ENCODE data around the gene KCNA3. TPM values are rescaled to one million over a fixed set of nuclear protein-coding genes. Genes with fewer than 3 reads are reported as not detected.

The KCNA3 gene
- total RNA-seq, 1 experiment from 2014 or later = not detected

DNA sequence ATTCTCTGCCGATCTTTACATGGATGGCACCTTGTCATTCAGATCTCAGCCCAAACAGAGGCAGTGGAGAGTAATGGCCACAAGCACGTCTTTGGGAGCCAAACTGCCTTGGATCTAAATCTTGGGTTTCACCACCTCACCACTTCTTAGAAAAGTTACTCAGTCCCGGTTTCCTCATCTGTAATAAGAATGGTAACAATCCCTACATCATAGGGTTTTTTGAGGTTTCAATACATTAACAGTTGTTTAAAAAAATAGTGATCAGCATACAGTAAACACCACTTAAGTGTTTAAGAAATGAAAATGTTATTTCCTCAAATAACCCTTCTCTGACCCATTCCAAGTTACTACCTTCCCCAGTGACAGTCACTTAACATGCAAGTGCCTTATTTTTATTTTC lies 38.5 kb upstream of the KCNA3 start:
- H3K36me3 ChIP-seq (ENCODE audit: low read depth, low read length) = no peaks in the 10 kb centered on the region
- H3K4me3 ChIP-seq (ENCODE audit: low read length) = no peak overlapping the region
- no peaks in the 10 kb centered on the region for H3K9me3 ChIP-seq (ENCODE audit: low read length)
- no peak for ATAC-seq
- CTCF ChIA-PET = no interaction called here
- no peak overlapping the region for H3K9ac ChIP-seq (ENCODE audit: low read length)
- POLR2A ChIA-PET (ENCODE audit: unreplicated experiment) = no interaction called here
- no peaks in the 10 kb centered on the region for H4K20me1 ChIP-seq (ENCODE audit: low read length)
- no peak overlapping the region for H3K27ac ChIP-seq (ENCODE audit: low read length)
- no peaks in the 10 kb centered on the region for H3K79me2 ChIP-seq (ENCODE audit: low read length)
- no peak for DNase-seq
- TF ChIP-seq EZH2 (IDR thresholded peaks at IDR 0.05; ENCODE audit: low read length, unreplicated experiment) (no peak), EZH2phosphoT487 (IDR thresholded peaks at IDR 0.05; ENCODE audit: borderline replicate concordance, low read length) (no peak)
- TF ChIP-seq, protein P1, sequence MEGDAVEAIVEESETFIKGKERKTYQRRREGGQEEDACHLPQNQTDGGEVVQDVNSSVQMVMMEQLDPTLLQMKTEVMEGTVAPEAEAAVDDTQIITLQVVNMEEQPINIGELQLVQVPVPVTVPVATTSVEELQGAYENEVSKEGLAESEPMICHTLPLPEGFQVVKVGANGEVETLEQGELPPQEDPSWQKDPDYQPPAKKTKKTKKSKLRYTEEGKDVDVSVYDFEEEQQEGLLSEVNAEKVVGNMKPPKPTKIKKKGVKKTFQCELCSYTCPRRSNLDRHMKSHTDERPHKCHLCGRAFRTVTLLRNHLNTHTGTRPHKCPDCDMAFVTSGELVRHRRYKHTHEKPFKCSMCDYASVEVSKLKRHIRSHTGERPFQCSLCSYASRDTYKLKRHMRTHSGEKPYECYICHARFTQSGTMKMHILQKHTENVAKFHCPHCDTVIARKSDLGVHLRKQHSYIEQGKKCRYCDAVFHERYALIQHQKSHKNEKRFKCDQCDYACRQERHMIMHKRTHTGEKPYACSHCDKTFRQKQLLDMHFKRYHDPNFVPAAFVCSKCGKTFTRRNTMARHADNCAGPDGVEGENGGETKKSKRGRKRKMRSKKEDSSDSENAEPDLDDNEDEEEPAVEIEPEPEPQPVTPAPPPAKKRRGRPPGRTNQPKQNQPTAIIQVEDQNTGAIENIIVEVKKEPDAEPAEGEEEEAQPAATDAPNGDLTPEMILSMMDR (conservative IDR thresholded peaks at IDR 0.05; ENCODE audit: low read depth, low read length) = no peak
- intact Hi-C loops (cut with micrococcal nuclease) = no loop called here
- H2AFZ ChIP-seq (ENCODE audit: low read length) = no peak overlapping the region
- H3K27me3 ChIP-seq (ENCODE audit: low read length) = peaks cover 54% of the 10 kb centered on the region
- H3K9me2 ChIP-seq (replicated peaks; ENCODE audit: low read length) = no peaks in the 10 kb centered on the region
- BruUV-seq (replicated peaks) = no TSS peak
- no peaks in the 10 kb centered on the region for H3K4me1 ChIP-seq (ENCODE audit: insufficient read depth, low read length)
- no peaks in the 10 kb centered on the region for H3F3A ChIP-seq (ENCODE audit: low read length, unreplicated experiment)
- H3K4me2 ChIP-seq (ENCODE audit: low read length) = no peak overlapping the region

DNA sequence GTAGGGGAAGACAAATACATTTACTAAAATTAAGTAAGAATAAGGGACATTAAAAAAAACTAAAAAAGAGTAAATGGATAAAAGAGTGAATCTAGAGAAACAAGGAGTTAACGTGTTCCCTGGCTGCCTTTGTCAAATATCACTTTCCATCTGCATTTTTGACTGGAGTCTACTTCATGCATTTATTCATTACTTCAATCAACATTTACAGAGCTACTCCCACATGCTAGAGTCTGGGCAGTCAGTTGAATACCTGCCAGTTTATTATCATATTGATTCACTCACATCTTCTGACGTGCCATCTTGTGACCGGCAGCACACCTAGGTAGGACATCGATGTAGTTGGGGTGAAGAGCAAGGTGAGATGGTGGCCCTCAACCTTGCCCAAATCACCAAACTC lies 35.6 kb upstream of the KCNA3 start:
- no peaks in the 10 kb centered on the region for H3K36me3 ChIP-seq (ENCODE audit: low read depth, low read length)
- TF ChIP-seq EZH2 (IDR thresholded peaks at IDR 0.05; ENCODE audit: low read length, unreplicated experiment) (no peak), EZH2phosphoT487 (IDR thresholded peaks at IDR 0.05; ENCODE audit: borderline replicate concordance, low read length) (no peak)
- TF ChIP-seq, protein P1 (conservative IDR thresholded peaks at IDR 0.05; ENCODE audit: low read depth, low read length) = no peak
- H3K4me3 ChIP-seq (ENCODE audit: low read length) = no peak overlapping the region
- H3K4me1 ChIP-seq (ENCODE audit: insufficient read depth, low read length) = no peaks in the 10 kb centered on the region
- no peak overlapping the region for H3K9ac ChIP-seq (ENCODE audit: low read length)
- H3K27me3 ChIP-seq (ENCODE audit: low read length) = peaks cover 57% of the 10 kb centered on the region
- H3K9me3 ChIP-seq (ENCODE audit: low read length) = no peaks in the 10 kb centered on the region
- DNase-seq = no peak
- no peaks in the 10 kb centered on the region for H3K9me2 ChIP-seq (replicated peaks; ENCODE audit: low read length)
- intact Hi-C loops (cut with micrococcal nuclease) = no loop called here
- no peaks in the 10 kb centered on the region for H3F3A ChIP-seq (ENCODE audit: low read length, unreplicated experiment)
- H3K4me2 ChIP-seq (ENCODE audit: low read length) = no peak overlapping the region
- BruUV-seq (replicated peaks) = no TSS peak
- CTCF ChIA-PET = no interaction called here
- POLR2A ChIA-PET (ENCODE audit: unreplicated experiment) = no interaction called here
- no peak overlapping the region for H3K27ac ChIP-seq (ENCODE audit: low read length)
- no peaks in the 10 kb centered on the region for H4K20me1 ChIP-seq (ENCODE audit: low read length)
- no peaks in the 10 kb centered on the region for H3K79me2 ChIP-seq (ENCODE audit: low read length)
- no peak for ATAC-seq
- H2AFZ ChIP-seq (ENCODE audit: low read length) = no peak overlapping the region

DNA sequence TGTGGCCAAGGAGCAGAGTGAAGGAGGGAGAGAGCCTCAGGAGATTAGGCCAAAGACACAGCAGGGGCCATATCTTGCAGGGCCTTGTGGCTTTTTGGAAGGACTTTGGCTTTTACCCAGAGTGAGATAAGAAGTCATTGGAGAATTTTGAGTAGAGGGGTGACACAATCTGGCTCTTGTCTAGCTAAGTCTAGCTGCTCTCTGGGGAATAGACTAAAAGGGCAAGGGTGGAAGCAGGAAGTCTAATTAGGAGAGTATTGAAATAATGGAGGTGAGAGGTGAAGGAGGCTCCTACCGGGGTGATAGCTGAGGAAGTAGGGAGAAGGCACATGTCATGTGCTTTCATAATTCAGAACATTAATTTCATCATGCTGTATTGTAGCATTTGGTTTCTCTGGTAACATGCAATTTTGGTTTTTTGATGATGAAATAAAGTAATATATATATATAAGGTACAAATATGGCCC lies 34.3 kb upstream of the KCNA3 start:
- Histone ChIP-seq H3K9me3 (ENCODE audit: low read length) (no peaks in the 10 kb centered on the region), H2AFZ (ENCODE audit: low read length) (no peak overlapping the region), H3K27me3 (ENCODE audit: low read length) (peaks cover 46% of the 10 kb centered on the region), H4K20me1 (ENCODE audit: low read length) (no peaks in the 10 kb centered on the region), H3F3A (ENCODE audit: low read length, unreplicated experiment) (no peaks in the 10 kb centered on the region), H3K4me1 (ENCODE audit: insufficient read depth, low read length) (no peaks in the 10 kb centered on the region), H3K79me2 (ENCODE audit: low read length) (no peaks in the 10 kb centered on the region), H3K4me2 (ENCODE audit: low read length) (no peak overlapping the region), H3K27ac (ENCODE audit: low read length) (no peak overlapping the region), H3K4me3 (ENCODE audit: low read length) (no peak overlapping the region), H3K36me3 (ENCODE audit: low read depth, low read length) (no peaks in the 10 kb centered on the region), H3K9me2 (replicated peaks; ENCODE audit: low read length) (no peaks in the 10 kb centered on the region), H3K9ac (ENCODE audit: low read length) (no peak overlapping the region)
- ATAC-seq = no peak
- intact Hi-C loops (cut with micrococcal nuclease) = no loop called here
- CTCF ChIA-PET = no interaction called here
- BruUV-seq (replicated peaks) = no TSS peak
- TF ChIP-seq EZH2phosphoT487 (IDR thresholded peaks at IDR 0.05; ENCODE audit: borderline replicate concordance, low read length) (no peak), EZH2 (IDR thresholded peaks at IDR 0.05; ENCODE audit: low read length, unreplicated experiment) (no peak)
- TF ChIP-seq, protein P1 (conservative IDR thresholded peaks at IDR 0.05; ENCODE audit: low read depth, low read length) = no peak
- no peak for DNase-seq
- POLR2A ChIA-PET (ENCODE audit: unreplicated experiment) = no interaction called here

Measured in PC-3 (cell line).